Neutrophil (primary cell): ENCODE results near the gene CD248.

ENCODE experiments used
- H3K27ac ChIP-seq: fragments of 200-600 bp; sonication (generic); 2 replicates; pipeline ENCODE4 v1.5.1; 2016; ENCODE audit warnings: mild to moderate bottlenecking, moderate library complexity
- H3K27me3 ChIP-seq: fragments of 200-600 bp; sonication (generic); 2 replicates; pipeline ENCODE4 v1.6.0; 2016; ENCODE audit warnings: mild to moderate bottlenecking
- H3K36me3 ChIP-seq: fragments of 200-600 bp; sonication (generic); 2 replicates; pipeline ENCODE4 v1.5.1; 2017
- H3K4me1 ChIP-seq, 2 experiments: fragments of 200-600 bp in 1 of 2; sonication (generic) in 1 of 2; 1 replicate in 1 of 2; 2 replicates in 1 of 2; pipeline versions ENCODE4 v1.5.1 to v1.6.1; 2013 to 2016; ENCODE audit warnings: low read depth in 1 of 2, low read length in 1 of 2, mild to moderate bottlenecking in 1 of 2, moderate library complexity in 1 of 2; ENCODE audit not compliant: control insufficient read depth in 1 of 2, insufficient read depth in 1 of 2
- H3K4me3 ChIP-seq, 2 experiments: fragments of 200-600 bp in 1 of 2; sonication (generic) in 1 of 2; 1 replicate in 1 of 2; 2 replicates in 1 of 2; pipeline ENCODE4 v1.5.1; 2013 to 2016; ENCODE audit warnings: low read depth in 1 of 2, low read length in 1 of 2, mild to moderate bottlenecking in 1 of 2, moderate library complexity in 1 of 2
- H3K9me3 ChIP-seq: fragments of 200-600 bp; sonication (generic); 2 replicates; pipeline ENCODE4 v1.5.1; 2016
- TF ChIP-seq, protein P1 (sequence below): fragments of 200-600 bp; sonication (generic); IDR thresholded peaks from 2 replicates; pipeline ENCODE4 v1.5.1; 2016; ENCODE audit warnings: antibody characterized with exemption

Gene CD248

DNA sequence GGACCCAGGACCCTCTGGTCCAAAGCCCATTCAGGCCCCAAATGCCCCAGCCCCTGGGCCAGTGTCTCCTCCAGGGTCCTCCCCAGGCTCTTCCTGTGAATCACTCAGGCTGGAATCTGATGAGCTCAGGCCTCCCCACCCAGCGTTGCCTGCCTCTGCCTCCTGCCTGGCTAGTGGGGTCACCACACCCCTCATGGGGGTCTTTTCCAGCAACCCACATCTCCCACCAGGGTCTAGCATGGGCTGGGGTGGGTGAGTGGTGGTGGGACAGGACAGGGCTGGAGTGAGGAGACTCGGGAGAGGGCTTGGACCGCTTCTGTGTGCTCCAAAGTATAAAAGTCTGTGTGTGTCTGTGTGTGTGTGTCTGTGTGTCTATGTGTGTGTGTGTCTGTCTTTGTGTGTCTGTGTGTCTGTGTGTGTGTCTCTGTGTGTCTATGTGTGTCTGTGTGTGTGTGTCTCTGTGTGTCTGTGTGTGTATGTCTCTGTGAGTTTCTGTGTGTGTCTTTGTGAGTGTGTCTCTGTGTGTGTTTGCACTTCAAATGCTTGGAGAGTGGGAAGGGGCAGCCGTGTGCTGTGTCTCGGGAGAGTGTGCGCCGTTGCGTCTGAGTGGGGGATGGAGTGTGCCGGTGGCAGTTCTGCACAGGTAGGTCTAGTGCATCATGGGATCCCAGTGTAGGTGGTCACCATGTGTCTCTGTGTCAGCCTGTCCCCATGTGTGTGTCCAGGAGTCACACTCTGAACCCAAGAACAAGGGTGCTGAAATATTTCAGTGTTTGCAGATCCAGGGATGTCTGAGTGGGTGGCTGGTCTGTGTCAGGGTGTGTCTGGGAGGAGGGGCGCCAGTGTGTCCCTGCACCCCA is 10.6 kb upstream of the CD248 start:
- TF ChIP-seq, protein P1, sequence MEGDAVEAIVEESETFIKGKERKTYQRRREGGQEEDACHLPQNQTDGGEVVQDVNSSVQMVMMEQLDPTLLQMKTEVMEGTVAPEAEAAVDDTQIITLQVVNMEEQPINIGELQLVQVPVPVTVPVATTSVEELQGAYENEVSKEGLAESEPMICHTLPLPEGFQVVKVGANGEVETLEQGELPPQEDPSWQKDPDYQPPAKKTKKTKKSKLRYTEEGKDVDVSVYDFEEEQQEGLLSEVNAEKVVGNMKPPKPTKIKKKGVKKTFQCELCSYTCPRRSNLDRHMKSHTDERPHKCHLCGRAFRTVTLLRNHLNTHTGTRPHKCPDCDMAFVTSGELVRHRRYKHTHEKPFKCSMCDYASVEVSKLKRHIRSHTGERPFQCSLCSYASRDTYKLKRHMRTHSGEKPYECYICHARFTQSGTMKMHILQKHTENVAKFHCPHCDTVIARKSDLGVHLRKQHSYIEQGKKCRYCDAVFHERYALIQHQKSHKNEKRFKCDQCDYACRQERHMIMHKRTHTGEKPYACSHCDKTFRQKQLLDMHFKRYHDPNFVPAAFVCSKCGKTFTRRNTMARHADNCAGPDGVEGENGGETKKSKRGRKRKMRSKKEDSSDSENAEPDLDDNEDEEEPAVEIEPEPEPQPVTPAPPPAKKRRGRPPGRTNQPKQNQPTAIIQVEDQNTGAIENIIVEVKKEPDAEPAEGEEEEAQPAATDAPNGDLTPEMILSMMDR = no peak
- Histone ChIP-seq H3K4me1 (peaks cover 4 to 5% of the 10 kb centered on the region in 2 experiments), H3K27me3 (peaks cover 8% of the 10 kb centered on the region), H3K27ac (no peak overlapping the region), H3K4me3 (no peak overlapping the region), H3K36me3 (no peaks in the 10 kb centered on the region), H3K9me3 (no peaks in the 10 kb centered on the region)

DNA sequence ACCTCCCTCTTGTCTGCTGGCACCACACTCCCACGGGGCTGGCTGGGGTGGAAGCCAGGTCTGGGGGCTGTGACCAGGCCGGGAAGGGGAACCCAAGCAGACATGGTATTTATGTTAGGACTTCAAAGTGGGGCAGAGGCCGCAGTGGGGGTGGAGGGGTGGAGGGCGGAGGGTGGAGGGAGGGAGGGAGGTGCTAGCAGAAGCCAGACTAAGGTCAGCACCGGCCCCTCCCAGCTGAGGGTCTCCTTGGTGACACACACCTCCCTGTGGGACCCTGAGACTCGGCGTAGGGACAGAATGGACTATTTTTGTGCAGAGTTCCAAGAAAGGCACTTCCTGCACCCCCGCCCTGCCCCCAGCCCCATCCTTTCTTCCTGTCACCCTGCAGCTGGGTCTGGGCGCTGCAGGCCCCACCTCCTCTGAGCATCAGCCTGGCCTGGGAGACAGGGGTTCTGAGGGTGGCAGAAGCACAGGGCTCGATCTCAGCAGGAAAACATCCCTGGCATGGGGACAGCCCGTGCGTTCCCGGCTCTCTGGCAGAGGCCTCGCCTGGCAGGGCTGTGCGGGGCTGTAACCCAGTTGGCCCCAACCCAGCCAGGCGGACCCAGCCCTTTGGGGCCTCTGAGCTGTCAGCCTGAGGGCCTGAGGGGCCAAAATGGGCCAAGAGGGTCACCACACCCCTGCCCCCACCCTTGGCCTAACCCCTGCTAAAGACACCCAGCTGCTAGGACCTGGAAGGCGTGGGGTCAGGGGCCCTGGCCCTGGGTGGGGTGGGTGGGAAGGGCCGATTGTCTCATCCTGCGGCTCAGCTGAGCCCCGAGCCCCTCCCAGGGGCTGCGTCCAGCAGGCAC is 9.6 kb upstream of the CD248 start:
- no peak overlapping the region for H3K27ac ChIP-seq
- TF ChIP-seq, protein P1 = no peak
- no peak overlapping the region for H3K4me3 ChIP-seq
- no peaks in the 10 kb centered on the region for H3K36me3 ChIP-seq
- H3K9me3 ChIP-seq = no peaks in the 10 kb centered on the region
- peaks cover 4 to 5% of the 10 kb centered on the region in 2 experiments for H3K4me1 ChIP-seq
- peaks cover 8% of the 10 kb centered on the region for H3K27me3 ChIP-seq

DNA sequence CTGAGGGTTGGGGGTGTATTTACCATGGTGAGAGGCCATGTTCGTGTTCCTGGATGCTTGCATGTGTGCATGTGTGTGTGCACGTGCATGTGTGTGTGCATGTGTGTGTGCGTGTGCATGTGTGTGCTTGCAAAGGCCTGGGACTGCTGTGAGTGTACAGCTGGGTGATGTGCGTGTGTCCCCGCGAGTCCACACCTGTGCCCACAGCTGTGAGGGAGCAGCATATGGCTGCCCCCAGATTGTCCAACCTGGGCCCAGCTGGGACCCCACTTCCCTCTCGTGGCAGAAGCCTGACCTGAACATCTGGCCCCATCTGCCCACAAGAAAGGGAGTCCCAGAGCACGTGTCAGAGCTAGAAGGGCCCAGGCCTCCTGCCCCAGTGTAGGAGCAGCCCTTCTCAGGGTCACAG is 8.4 kb upstream of the CD248 start:
- Histone ChIP-seq H3K4me3 (no peak overlapping the region), H3K4me1 (peaks cover 4 to 5% of the 10 kb centered on the region in 2 experiments), H3K36me3 (no peaks in the 10 kb centered on the region), H3K9me3 (no peaks in the 10 kb centered on the region), H3K27me3 (peaks cover 8% of the 10 kb centered on the region), H3K27ac (no peak overlapping the region)
- TF ChIP-seq, protein P1 = no peak

DNA sequence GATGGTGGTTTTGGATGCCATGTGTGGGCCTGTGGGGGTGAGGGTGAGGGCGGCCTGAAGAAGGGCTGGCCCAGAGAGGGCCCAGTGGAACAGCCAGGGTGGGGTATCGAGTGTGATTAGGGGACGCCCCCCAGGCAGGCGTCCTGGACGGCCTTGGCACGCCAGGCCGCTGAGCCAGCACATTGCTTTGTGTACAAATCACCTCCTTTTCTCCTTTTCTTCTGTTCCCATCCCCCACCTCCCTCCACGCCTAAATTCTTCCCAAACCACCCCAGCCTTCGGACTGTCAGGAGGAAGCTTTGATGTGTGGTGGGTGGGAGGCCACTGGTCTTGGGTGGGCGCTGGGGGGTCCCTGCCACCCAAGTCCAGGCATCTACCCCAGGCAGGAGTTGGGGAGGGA is 7.8 kb upstream of the CD248 start:
- Histone ChIP-seq H3K27me3 (peaks cover 8% of the 10 kb centered on the region), H3K27ac (no peak overlapping the region), H3K4me1 (peaks cover 4 to 5% of the 10 kb centered on the region in 2 experiments), H3K4me3 (no peak overlapping the region), H3K9me3 (no peaks in the 10 kb centered on the region), H3K36me3 (no peaks in the 10 kb centered on the region)
- TF ChIP-seq, protein P1 = no peak

DNA sequence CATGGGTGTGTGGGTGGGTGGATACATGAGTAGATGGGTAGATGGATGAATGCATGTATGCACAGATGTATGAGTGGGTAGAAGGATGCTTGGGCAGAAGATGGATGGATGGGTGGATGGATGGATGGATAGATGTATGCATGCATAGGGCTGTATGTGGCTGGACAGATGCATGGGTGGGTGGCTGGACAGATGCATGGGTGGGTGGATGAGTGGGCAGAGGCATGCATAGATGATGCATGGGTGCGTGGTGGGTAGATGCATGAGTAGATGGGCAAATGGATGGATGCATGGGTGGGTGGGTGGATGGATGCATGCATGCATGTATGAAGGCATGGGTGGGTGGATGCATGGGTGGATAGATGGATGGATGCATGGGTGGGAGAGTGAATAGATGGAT is 6.8 kb upstream of the CD248 start:
- Histone ChIP-seq H3K9me3 (no peaks in the 10 kb centered on the region), H3K27ac (no peak overlapping the region), H3K36me3 (no peaks in the 10 kb centered on the region), H3K4me1 (peaks cover 3 to 6% of the 10 kb centered on the region in 2 experiments), H3K27me3 (peaks cover 4% of the 10 kb centered on the region), H3K4me3 (no peak overlapping the region)
- TF ChIP-seq, protein P1 = no peak
